Measurements from ENCODE around the gene KLHDC1.
A peak's percentile ranks its signal among the peaks of the same experiment; 100 is the strongest.

GRCh38 chr14:49767571-49768300, 74.8 kb downstream of the KLHDC1 start, which contains the start of gene KLHDC2:
- TF ChIP-seq POLR2AphosphoS5 (IDR thresholded peaks at IDR 0.05) (peak; percentile 3 to 68 (median 14)), CTCF (IDR thresholded peaks at IDR 0.05) (peak in 1 of 2 donors; percentile 35)

Measured in suprapubic skin (tissue), 3 donors.